IPS-NIHi7 (cell line): ENCODE results near the gene CIART.
"Not testable (repeated sequence)": the region's sequence is repeated elsewhere in the genome, so short reads cannot be mapped to it uniquely, and the experiment has no call there.

Source experiments
- DNase-seq: peaks from one replicate; pipeline ENCODE4 v3.0.0; 2012; ENCODE audit warnings: mixed read lengths; ENCODE audit errors: extremely low spot score

Gene CIART

DNA sequence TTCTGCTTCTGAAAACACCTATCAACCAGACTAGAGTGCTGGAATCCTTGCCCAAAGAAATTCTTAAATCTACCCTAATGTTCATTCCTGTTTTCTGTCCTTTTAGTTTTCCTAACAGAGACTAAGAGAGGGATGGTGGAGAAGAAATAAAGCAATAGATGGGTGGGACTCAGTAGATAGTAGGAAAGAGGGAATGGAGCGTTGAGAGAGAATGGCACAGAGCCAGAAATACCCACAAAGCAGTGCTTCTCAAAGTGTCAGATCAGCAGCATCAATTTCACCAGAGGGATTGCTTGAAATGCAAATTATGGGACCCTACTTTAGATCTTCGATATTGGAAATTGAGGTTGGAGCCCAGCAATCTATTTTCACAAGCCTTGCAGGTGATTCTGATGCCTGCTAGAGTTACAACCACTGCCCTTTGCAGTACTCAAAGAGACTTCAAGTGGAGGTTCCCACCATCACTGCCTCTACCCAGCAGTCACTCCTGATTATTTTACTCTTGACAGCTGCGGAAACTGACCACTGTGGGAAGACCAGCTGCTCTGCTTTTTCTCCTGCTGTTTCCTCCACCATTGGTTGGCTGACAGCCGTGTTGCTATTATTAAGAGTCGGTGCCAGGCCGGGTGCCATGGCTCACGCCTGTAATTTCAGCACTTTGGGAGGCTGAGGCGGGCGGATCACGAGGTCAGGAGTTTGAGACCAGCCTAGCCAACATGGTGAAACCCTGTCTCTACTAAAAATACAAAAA lies 27.6 kb downstream of the CIART start:
- no peak for DNase-seq

GRCh38 chr1:150311762-150312161 lies 29.4 kb downstream of the CIART start:
- no peak for DNase-seq

DNA sequence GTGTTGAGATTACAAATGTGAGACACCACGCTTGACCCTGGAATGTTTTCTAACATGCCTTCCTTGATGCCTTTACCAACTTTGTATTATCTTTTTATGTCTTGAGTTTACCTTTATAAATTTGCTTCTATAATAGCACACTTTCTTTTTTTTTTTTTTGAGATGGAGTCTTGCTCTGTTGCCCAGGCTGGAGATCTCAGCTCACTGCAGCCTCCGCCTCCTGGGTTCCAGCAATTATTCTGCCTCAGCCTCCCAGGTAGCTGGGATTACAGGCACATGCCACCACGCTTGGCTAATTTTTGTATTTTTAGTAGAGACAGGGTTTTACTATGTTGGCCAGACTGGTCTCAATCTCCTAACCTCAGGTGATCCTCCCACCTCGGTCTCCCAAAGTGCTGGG lies 32.3 kb downstream of the CIART start:
- not testable (repeated sequence) for DNase-seq

GRCh38 chr1:150320667-150320978 lies 38.3 kb downstream of the CIART start:
- no peak for DNase-seq

- peak; percentile 16 for DNase-seq
These were observed 39.4 kb downstream of the CIART start for GRCh38 chr1:150321826-150322166.

GRCh38 chr1:150322310-150322709 lies 40.0 kb downstream of the CIART start:
- no peak for DNase-seq

DNA sequence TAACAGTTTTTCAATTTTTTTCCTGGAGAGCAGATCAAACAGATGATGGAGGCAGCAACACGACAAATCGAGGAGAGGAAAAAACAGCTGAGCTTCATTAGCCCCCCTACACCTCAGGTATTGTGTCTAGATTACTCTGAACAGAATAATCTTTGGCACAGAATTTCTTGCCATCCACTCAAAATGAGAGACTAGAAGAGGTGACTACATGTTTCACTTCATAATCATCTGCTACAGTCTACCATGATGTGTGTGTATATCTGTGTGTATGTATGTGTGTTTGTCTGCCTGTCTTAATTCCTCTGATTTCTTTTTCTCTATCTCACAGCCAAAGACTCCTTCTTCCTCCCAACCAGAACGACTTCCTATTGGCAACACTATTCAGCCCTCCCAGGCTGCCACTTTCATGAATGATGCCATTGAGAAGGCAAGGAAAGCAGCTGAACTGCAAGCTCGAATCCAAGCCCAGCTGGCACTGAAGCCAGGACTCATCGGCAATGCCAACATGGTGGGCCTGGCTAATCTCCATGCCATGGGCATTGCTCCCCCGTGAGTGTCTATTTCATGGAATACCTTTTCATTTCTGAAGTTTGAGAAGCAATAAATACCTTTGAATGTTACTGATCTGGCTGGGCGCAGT lies 50.4 kb downstream of the CIART start:
- DNase-seq = no peak
